ENCODE results near the gene C1orf159. TPM values are rescaled to one million over a fixed set of nuclear protein-coding genes. Genes with fewer than 3 reads are reported as not detected.

Gene C1orf159
- total RNA-seq, 1 experiment from 2014 or later: 10.3 TPM

DNA sequence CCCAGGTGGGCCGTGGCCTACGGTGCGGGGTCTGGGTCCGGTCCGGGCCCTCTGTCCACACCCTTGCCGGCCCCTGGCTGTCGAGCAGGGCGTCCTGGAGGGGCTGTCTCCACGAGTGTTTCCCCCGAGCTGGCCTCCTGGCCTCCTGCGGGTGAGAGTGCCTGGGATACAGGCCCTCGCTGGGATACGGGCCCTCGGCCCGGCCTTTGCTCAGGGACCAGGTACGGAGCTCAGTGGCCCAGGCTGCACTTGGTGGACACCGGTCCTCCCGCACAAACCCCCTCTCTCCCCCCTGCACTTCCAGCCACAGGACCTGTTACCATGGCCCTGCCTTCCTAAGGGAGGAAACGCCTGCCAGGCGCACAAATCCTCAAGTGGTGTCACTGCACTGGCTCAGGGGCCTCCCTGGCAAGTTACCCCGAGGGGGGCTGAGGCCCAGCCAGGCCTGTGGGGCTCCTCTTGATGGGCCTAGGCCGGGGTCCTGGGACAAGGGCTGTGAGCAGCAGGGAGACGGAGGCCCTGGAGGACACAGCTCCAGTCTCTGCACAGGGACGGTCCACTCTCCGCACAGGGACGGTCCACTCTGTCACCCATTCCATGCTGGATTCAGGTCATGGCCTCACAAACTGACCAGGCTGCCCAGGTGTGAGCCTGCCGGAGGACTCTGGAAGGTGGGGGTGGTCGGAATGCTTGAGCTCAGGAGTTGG lies 23.6 kb downstream of the C1orf159 start:
- no peak for DNase-seq (ENCODE audit: low read depth)

DNA sequence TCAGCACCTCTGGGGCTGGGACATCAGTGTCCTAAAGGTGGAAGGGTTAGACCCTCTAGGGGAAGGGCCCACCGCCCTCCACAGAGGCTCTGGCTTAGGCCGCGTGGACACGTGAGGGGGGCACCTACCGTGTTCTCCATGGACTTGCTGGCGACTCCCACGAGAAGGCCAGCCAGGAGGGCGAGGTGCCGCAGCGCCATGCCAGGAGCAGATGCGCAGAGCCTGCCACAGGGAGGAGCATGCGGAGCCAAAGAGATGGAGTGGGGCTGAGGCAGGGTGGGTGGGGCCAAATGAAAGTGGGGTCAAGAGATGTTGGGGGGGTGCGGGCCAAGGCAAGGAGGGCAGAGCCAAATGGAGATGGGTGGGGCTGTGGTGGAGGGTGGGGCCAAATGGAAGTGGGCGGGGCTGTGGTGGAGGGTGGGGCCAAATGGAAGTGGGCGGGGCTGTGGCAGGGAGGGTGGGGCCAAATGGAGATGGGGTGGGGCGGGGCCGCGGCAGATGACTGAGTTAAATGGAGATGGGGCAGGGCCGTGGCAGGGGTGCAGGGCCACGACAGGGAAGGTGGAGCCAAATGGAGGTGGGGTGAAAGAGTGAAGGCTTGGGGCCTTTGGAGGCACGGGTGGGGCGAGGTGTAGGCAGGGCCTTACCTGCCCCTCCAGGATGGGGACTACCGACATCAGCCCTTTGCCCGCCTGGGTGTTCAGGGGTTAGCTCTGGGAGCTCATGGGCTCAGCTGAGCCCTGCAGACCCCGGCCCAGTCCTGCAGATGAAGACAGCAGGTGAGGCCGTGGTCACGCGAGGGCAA lies 24.3 kb downstream of the C1orf159 start:
- no peak for DNase-seq (ENCODE audit: low read depth)

- no peak for DNase-seq (ENCODE audit: low read depth)
Observed at GRCh38 chr1:1090424-1091343, 25.2 kb downstream of the C1orf159 start.

GRCh38 chr1:1089731-1090423 lies 26.0 kb downstream of the C1orf159 start:
- no peak for DNase-seq (ENCODE audit: low read depth)

- DNase-seq (ENCODE audit: low read depth): no peak
Observed at GRCh38 chr1:1088801-1089680, 26.8 kb downstream of the C1orf159 start.

GRCh38 chr1:1088029-1088800 lies 27.7 kb downstream of the C1orf159 start:
- DNase-seq (ENCODE audit: low read depth): no peak

DNA sequence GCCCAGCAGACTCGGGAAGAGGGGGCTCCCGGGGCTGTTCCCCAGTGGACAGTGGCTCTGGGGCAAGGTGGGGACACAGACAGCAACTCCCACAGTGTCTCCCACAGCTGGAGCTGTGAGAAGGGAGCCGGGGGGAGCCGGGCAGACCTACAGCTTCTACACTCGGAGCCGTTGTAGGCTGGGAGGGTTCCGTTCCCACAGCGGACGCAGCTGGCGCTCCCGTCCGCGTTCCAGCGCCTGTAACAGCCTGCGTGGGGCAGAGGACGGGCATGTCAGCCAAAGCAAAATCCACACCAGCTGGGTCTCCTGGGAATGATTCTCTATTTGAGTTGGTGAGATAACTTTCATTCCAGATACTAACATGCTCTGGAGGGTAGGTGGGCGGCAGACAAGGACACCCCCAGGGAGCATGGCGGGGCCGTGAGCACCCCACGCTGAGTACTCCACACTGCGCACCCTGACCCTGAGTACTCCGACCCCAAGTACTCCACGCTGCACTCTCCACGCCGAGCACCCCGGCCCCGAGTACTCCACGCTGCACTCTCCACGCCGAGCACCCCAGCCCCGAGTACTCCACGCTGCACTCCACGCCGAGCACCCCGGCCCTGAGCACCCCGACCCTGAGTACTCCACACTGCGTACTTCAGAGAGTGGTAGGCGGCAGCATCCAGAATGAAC lies 28.4 kb downstream of the C1orf159 start:
- no peak for DNase-seq (ENCODE audit: low read depth)

- DNase-seq (ENCODE audit: low read depth): no peak
Observed at GRCh38 chr1:1086911-1087341, 29.0 kb downstream of the C1orf159 start.

DNA sequence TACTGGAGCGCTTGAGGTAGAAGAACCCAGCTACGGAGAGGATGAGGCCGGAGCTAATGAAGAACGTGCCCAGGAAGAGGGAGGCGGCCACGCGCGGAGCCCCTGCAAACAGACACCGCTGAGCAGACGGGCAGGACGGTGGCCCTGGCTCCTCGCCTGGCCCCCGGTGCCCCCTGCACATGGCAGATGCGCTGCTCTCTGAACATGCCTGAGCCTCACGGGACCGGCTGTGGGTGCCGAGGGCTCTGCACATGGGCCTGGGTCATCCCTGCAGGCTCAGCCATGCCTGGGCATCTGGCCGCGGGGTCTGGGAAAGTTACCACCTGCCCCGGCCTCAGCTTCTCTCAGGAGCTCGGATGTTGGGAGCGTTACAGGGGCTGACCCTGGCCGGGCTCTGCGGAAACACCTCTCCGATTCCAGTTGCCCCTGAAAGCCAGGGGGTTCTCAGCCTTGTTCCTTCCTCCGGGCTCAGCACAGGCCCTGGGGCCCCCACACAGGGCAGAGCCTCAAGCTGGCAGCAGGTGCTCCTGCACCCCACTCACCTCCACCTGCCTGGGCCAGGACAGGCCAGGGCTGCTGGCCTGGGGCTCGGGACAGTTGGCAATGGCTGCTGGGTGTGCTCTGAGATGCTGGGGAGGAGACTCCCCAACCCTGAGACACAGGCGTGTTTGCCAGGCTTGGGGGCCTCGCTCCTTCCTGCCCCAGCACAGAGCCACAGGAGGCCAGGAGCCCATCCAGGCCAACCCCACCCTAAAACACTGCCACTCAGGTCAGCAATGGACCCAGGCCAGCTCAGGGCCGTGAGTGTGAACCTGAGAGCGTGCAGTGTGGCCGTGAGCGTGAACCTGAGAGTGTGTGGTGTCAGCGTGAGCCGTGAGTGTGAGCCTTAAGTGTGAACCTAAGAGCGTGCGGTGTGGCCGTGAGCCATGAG lies 29.7 kb downstream of the C1orf159 start:
- DNase-seq (ENCODE audit: low read depth): no peak

- DNase-seq (ENCODE audit: low read depth): no peak
Observed at GRCh38 chr1:1085171-1085841, 30.6 kb downstream of the C1orf159 start.

GRCh38 chr1:1084372-1085170 lies 31.3 kb downstream of the C1orf159 start:
- no peak for DNase-seq (ENCODE audit: low read depth)

GRCh38 chr1:1083416-1084371 lies 32.2 kb downstream of the C1orf159 start:
- no peak for DNase-seq (ENCODE audit: low read depth)

GRCh38 chr1:1082776-1083415 lies 33.0 kb downstream of the C1orf159 start:
- DNase-seq (ENCODE audit: low read depth): no peak

GRCh38 chr1:1082239-1082775 lies 33.6 kb downstream of the C1orf159 start:
- DNase-seq (ENCODE audit: low read depth): no peak
